A549 (cell line): ENCODE results near the gene ACER2. TPM values are rescaled to one million over a fixed set of nuclear protein-coding genes. Genes with fewer than 3 reads are reported as not detected.

ENCODE experiments used
- ATAC-seq, 2 experiments: fragments of 200-7000 bp in 1 of 2; fragments of >200 bp in 1 of 2; cut with Nextera tagmentation in 1 of 2; cut with Tn5 transposase in 1 of 2; 3 replicates each; pipeline versions ENCODE4 v1.8.0 to v1.9.1; 2018 to 2020; ENCODE audit warnings: mild to moderate bottlenecking in 1 of 2, moderate library complexity in 1 of 2
- CTCF ChIA-PET: fragments of 300-600 bp; sonication (Branson Sonifier 250); formaldehyde crosslinking; extraction: SDS; loops from one replicate; lab custom pipeline; 2021; ENCODE audit warnings: antibody characterized with exemption, inconsistent platforms; lab: Yijun Ruan, JAX
- POLR2A ChIA-PET: fragments of 350-600 bp; formaldehyde crosslinking; extraction: SDS; loops from one replicate; lab custom pipeline; 2021; ENCODE audit warnings: antibody characterized with exemption, inconsistent platforms; lab: Yijun Ruan, JAX
- DNase-seq, 2 experiments: peaks; one replicate each; pipeline versions ENCODE4 v3.0.0 to v3.0.0-alpha.2; 2011 to 2016; ENCODE audit warnings: low read depth in 1 of 2, low spot score in 1 of 2
- FAIRE-seq: peaks from 2 replicates; lab custom pipeline; 2011; peaks lifted over from hg19 to GRCh38; lab: Jason Lieb, UNC
- H3K27ac ChIP-seq, 2 experiments: fragments of >200 bp; sonication (Bioruptor Twin); formaldehyde crosslinking; 3 replicates each; pipeline ENCODE4 v1.5.1; 2016 to 2017
- H3K4me1 ChIP-seq: fragments of >200 bp; sonication (Bioruptor Twin); formaldehyde crosslinking; 3 replicates; pipeline ENCODE4 v1.6.1; 2016
- H3K4me2 ChIP-seq: fragments of >200 bp; sonication (Bioruptor Twin); formaldehyde crosslinking; 3 replicates; pipeline ENCODE4 v1.6.1; 2016
- H3K4me3 ChIP-seq: fragments of >200 bp; sonication (Bioruptor Twin); formaldehyde crosslinking; 3 replicates; pipeline ENCODE4 v1.5.1; 2016
- H3K9me3 ChIP-seq: fragments of >200 bp; sonication (Bioruptor Twin); formaldehyde crosslinking; 3 replicates; pipeline ENCODE4 v1.6.1; 2016
- ATOH8 ChIP-seq: fragments of 250-450 bp; sonication (Bioruptor Pico); IDR thresholded peaks from 2 replicates; pipeline ENCODE4 v1.5.0; 2020; ENCODE audit warnings: low read depth, mild to moderate bottlenecking, moderate library complexity
- BCL3 ChIP-seq: fragments of >200 bp; sonication (Bioruptor Twin); formaldehyde crosslinking; IDR thresholded peaks from 3 replicates; pipeline ENCODE4 v1.6.1; 2016
- CBX8 ChIP-seq: fragments of 200-600 bp; sonication (generic); IDR thresholded peaks from 2 replicates; pipeline ENCODE4 v1.6.1; 2016
- CHD2 ChIP-seq: fragments of 150-350 bp; IDR thresholded peaks from 2 replicates; pipeline ENCODE4 v1.6.1; 2014; ENCODE audit warnings: low read length; ENCODE audit not compliant: partially characterized antibody
- CTCF ChIP-seq: fragments of >200 bp; sonication (Bioruptor Twin); formaldehyde crosslinking; IDR thresholded peaks from 3 replicates; pipeline ENCODE4 v1.5.1; 2016
- EHMT2 ChIP-seq: fragments of 200-600 bp; sonication (generic); IDR thresholded peaks from 2 replicates; pipeline ENCODE4 v1.6.1; 2016; ENCODE audit warnings: antibody characterized with exemption, low read depth, mild to moderate bottlenecking, moderate library complexity
- ELK1 ChIP-seq: fragments of 150-350 bp; IDR thresholded peaks from 2 replicates; pipeline ENCODE4 v1.6.1; 2014; ENCODE audit warnings: low read depth, mild to moderate bottlenecking, low read length
- EP300 ChIP-seq, 2 experiments: fragments of >200 bp; sonication (Bioruptor Twin); formaldehyde crosslinking; IDR thresholded peaks; 2 replicates in 1 of 2; 3 replicates in 1 of 2; pipeline ENCODE4 v1.6.1; 2016 to 2017
- ESRRA ChIP-seq: fragments of 150-350 bp; IDR thresholded peaks from 2 replicates; pipeline ENCODE4 v1.6.1; 2014; ENCODE audit warnings: mild to moderate bottlenecking, low read length, borderline replicate concordance
- FOXS1 ChIP-seq: fragments of 250-450 bp; sonication (Bioruptor Pico); IDR thresholded peaks from 2 replicates; pipeline ENCODE4 v1.5.0; 2020; ENCODE audit warnings: mild to moderate bottlenecking, moderate library complexity
- GATA3 ChIP-seq: IDR thresholded peaks from 2 replicates; pipeline ENCODE4 v1.6.1; 2012; ENCODE audit warnings: borderline replicate concordance
- HDAC2 ChIP-seq: fragments of 200-600 bp; sonication (generic); IDR thresholded peaks from 2 replicates; pipeline ENCODE4 v1.6.1; 2016
- HOXA7 ChIP-seq: fragments of 250-450 bp; sonication (Bioruptor Pico); IDR thresholded peaks from 2 replicates; pipeline ENCODE4 v1.5.0; 2020; ENCODE audit warnings: mild to moderate bottlenecking, moderate library complexity
- HOXB13 ChIP-seq: fragments of 250-450 bp; sonication (Bioruptor Pico); IDR thresholded peaks from 2 replicates; pipeline ENCODE4 v1.5.0; 2020; ENCODE audit warnings: low read depth, mild to moderate bottlenecking, moderate library complexity
- HOXB5 ChIP-seq: fragments of 250-450 bp; sonication (Bioruptor Pico); IDR thresholded peaks from 2 replicates; pipeline ENCODE4 v1.5.0; 2020; ENCODE audit warnings: mild to moderate bottlenecking, moderate library complexity
- JUNB ChIP-seq: fragments of >200 bp; sonication (Bioruptor Twin); formaldehyde crosslinking; IDR thresholded peaks from 2 replicates; pipeline ENCODE4 v1.6.1; 2016
- KDM1A ChIP-seq: fragments of 200-600 bp; sonication (generic); IDR thresholded peaks from 2 replicates; pipeline ENCODE4 v1.6.1; 2016; ENCODE audit warnings: low read depth, mild to moderate bottlenecking
- KDM5A ChIP-seq: fragments of 200-600 bp; sonication (generic); IDR thresholded peaks from 2 replicates; pipeline ENCODE4 v1.6.1; 2016; ENCODE audit warnings: antibody characterized with exemption, mild to moderate bottlenecking
- MAFK ChIP-seq: fragments of 450-650 bp; IDR thresholded peaks from 2 replicates; pipeline ENCODE4 v1.6.1; 2014; ENCODE audit not compliant: partially characterized antibody
- MAZ ChIP-seq: fragments of 150-350 bp; IDR thresholded peaks from 2 replicates; pipeline ENCODE4 v1.6.1; 2014; ENCODE audit warnings: antibody characterized with exemption, low read depth, low read length, borderline replicate concordance
- NR3C1 ChIP-seq: fragments of >200 bp; sonication (Bioruptor Twin); formaldehyde crosslinking; IDR thresholded peaks from 3 replicates; pipeline ENCODE4 v1.6.1; 2017
- POLR2AphosphoS2 ChIP-seq: conservative IDR thresholded peaks from 2 replicates; pipeline ENCODE4 v1.6.1; 2012; ENCODE audit warnings: low read length, improper control_type of control experiment, inconsistent platforms
- RARB ChIP-seq: fragments of 250-450 bp; sonication (Bioruptor Pico); IDR thresholded peaks from 2 replicates; pipeline ENCODE4 v1.8.0; 2021; ENCODE audit warnings: mild to moderate bottlenecking, moderate library complexity
- RFX5 ChIP-seq: fragments of 450-650 bp; IDR thresholded peaks from 2 replicates; pipeline ENCODE4 v1.7.1; 2014; ENCODE audit warnings: antibody characterized with exemption, mild to moderate bottlenecking, moderate library complexity
- RNF2 ChIP-seq: fragments of 200-600 bp; sonication (generic); IDR thresholded peaks from 2 replicates; pipeline ENCODE4 v1.6.1; 2016; ENCODE audit warnings: low read depth, mild to moderate bottlenecking, antibody characterized with exemption, moderate library complexity, borderline replicate concordance
- SMC3 ChIP-seq: fragments of >200 bp; sonication (Bioruptor Twin); formaldehyde crosslinking; IDR thresholded peaks from 3 replicates; pipeline ENCODE4 v1.6.1; 2018; ENCODE audit warnings: inconsistent platforms
- SREBF2 ChIP-seq: fragments of 450-650 bp; IDR thresholded peaks from 2 replicates; pipeline ENCODE4 v1.6.1; 2014; ENCODE audit warnings: mild to moderate bottlenecking, moderate library complexity
- TFCP2L1 ChIP-seq: fragments of 250-450 bp; sonication (Bioruptor Pico); IDR thresholded peaks from 2 replicates; pipeline ENCODE4 v1.5.0; 2021; ENCODE audit warnings: mild to moderate bottlenecking
- TP53 ChIP-seq: fragments of 250-450 bp; sonication (Bioruptor Pico); IDR thresholded peaks from 2 replicates; pipeline ENCODE4 v1.5.0; 2021; ENCODE audit warnings: mild to moderate bottlenecking, moderate library complexity
- ZC3H11A ChIP-seq: fragments of 450-650 bp; IDR thresholded peaks from 2 replicates; pipeline ENCODE4 v1.6.1; 2014; ENCODE audit warnings: antibody characterized with exemption, mild to moderate bottlenecking
- WGBS: methylation state at CpG from one replicate; pipeline ENCODE4 v1.1.6; 2017; ENCODE audit errors: missing lambda C conversion rate; 5-methylcytosine and 5-hydroxymethylcytosine counted together
- polyA plus RNA-seq, 4 experiments: library from polyadenylated mRNA; depleted of rRNA in 3 of 4; stranded (reverse); fragments of >200 nt; fragmentation: RNase III in 1 of 4; extraction: RNeasy Plus Mini Kit Qiagen cat#74134 plus additional on column Dnase treatment in 1 of 4; gene quantifications; 2 replicates in 3 of 4; 3 replicates in 1 of 4; pipeline ENCODE4 v1.2.3, GENCODE V29; 2011 to 2017

The ACER2 gene
- polyA plus RNA-seq, 2 of the 4 experiments (the other 2 are of a cell fraction) = 1.1 to 3.7 TPM

DNA sequence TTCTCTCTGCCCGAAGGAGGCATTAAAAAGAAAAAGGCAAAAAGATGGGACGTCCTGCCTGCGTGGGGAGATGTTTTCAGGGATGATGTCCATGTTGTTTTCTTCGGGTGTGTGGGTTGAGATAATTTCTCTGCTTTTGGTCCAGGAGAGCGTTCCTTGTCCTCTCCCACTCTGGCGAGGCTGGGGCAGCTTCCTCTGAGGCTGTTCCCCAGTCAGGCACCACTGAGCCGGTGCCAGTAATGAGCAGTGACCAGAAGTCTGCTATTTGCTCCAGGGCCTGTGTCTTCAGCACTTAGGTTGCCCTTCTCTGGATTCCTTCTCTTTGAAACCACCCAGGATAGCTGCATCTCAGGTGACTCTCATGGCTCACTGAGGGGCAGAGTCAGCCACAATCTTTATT lies 71.5 kb downstream of the ACER2 start:
- Histone ChIP-seq H3K9me3 (no peaks in the 10 kb centered on the region), H3K27ac (no peak overlapping the region), H3K4me1 (no peaks in the 10 kb centered on the region), H3K4me2 (no peak overlapping the region), H3K4me3 (no peak overlapping the region)
- ATAC-seq (no peak), DNase-seq (no peak), FAIRE-seq (no peak)
- WGBS = 6% methylated on average over 7 of the region's 7 CpGs
- ChIA-PET POLR2A (no interaction called here), CTCF (interaction anchor here (1.6 to 3.4 kb wide), 3 partner anchors 13 to 22 kb away, joined by 4 to 22 read pairs (median 8); no protein-coding TSS in a partner anchor)
- TF ChIP-seq MAFK (no peak), HOXB5 (no peak), TP53 (no peak), KDM1A (no peak), POLR2AphosphoS2 (no peak), RARB (no peak), ZC3H11A (no peak), CTCF (no peak), SMC3 (no peak), CHD2 (no peak), HDAC2 (no peak), CBX8 (no peak), BCL3 (no peak), RNF2 (no peak), EP300 (IDR thresholded peaks at IDR 0.05) (no peak)

DNA sequence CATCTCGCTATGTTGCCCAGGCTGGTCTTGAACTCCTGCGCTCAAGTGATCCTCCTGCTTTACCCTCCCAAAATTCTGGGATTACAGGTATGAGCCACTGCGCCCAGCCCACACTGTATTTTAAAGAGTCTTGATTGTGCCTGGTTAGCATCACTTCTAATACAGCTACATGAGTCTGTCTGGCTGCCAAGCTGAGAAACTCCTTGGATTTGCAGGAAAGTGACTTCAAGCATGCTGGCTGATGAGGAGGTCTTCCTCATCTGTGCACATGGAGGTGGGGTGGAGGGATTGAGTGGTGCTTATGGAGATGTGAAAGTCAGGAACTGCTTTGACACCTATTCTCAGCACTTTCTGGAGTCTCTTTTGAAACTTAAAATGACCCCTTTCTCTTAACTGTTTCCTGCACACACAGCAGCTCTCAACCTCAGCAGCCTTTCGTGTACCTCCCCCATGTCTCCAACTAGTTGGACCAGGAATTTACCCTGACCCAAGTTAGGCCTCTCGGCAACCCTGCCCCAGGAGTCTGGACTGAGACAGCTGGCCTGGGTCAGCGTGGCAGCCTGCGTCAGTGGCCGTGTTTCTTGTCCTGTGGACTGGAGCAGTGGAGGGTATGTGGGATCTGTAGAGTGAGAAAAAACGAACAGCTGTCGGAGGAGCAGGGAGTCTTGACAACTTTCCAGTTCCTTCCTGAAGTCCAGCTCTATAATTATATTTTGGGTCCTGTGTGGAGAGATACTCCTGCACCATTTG lies 72.5 kb downstream of the ACER2 start:
- no peak for TF ChIP-seq HOXA7
- TF ChIP-seq HDAC2 = no peak
- no peak for TF ChIP-seq ELK1
- TF ChIP-seq SREBF2 = no peak
- TF ChIP-seq EHMT2 = no peak
- no peak for TF ChIP-seq GATA3
- no peak for TF ChIP-seq MAZ
- TF ChIP-seq KDM5A = no peak
- TF ChIP-seq ESRRA = no peak
- TF ChIP-seq NR3C1 = no peak
- TF ChIP-seq JUNB = no peak
- no peak for TF ChIP-seq FOXS1 (CRISPR knock-in tag)
- TF ChIP-seq RFX5 = no peak
- TF ChIP-seq TFCP2L1 (CRISPR knock-in tag) = no peak
- no peak for TF ChIP-seq ATOH8 (CRISPR knock-in tag)
- TF ChIP-seq HOXB13 (CRISPR knock-in tag) = no peak
- TF ChIP-seq CTCF = no peak
- H3K4me1 ChIP-seq = no peaks in the 10 kb centered on the region
- ChIA-PET POLR2A (no interaction called here), CTCF (interaction anchor here (0.6 to 3.4 kb wide), 8 partner anchors 8 to 442 kb away, joined by 3 to 22 read pairs (median 4); no protein-coding TSS in a partner anchor)
- ATAC-seq (no peak), DNase-seq (no peak), FAIRE-seq (no peak)
- WGBS = 34% methylated on average over 10 of the region's 10 CpGs
- no peak overlapping the region for H3K27ac ChIP-seq
- H3K4me2 ChIP-seq = no peak overlapping the region
- no peaks in the 10 kb centered on the region for H3K9me3 ChIP-seq
- H3K4me3 ChIP-seq = no peak overlapping the region
